K562 (cell line): ENCODE results near the gene MAST3. TPM values are rescaled to one million over a fixed set of nuclear protein-coding genes. Genes with fewer than 3 reads are reported as not detected.

Experiments
- CREM ChIP-seq: IDR thresholded peaks from 2 replicates; pipeline ENCODE4 v1.6.1; 2014; ENCODE audit warnings: antibody characterized with exemption, low read depth
- EP300 ChIP-seq: IDR thresholded peaks from 2 replicates; pipeline ENCODE4 v1.6.1; 2012; ENCODE audit warnings: low read length, improper control_type of control experiment
- GABPB2 ChIP-seq: fragments of 250-450 bp; sonication (Bioruptor Pico); conservative IDR thresholded peaks from 2 replicates; pipeline ENCODE4 v1.5.1; 2021; ENCODE audit warnings: mild to moderate bottlenecking
- GTF2A2 ChIP-seq: IDR thresholded peaks from 2 replicates; pipeline ENCODE4 v1.6.1; 2016; ENCODE audit warnings: mild to moderate bottlenecking, missing genetic modification characterization, missing compliant biosample characterization
- LCOR ChIP-seq: sonication (generic); formaldehyde crosslinking; IDR thresholded peaks from 2 replicates; pipeline ENCODE4 v1.8.0; 2022; ENCODE audit warnings: mild to moderate bottlenecking, missing genetic modification reagents
- MTA3 ChIP-seq: fragments of 450-650 bp; formaldehyde crosslinking; IDR thresholded peaks from 2 replicates; pipeline ENCODE4 v1.6.1; 2017; ENCODE audit warnings: mild to moderate bottlenecking, borderline replicate concordance
- NBN ChIP-seq: fragments of 450-650 bp; IDR thresholded peaks from 2 replicates; pipeline ENCODE4 v1.6.1; 2016; ENCODE audit warnings: low read depth, mild to moderate bottlenecking
- NR2C2 ChIP-seq, 2 experiments: fragments of 200-800 bp in 1 of 2; sonication (Bioruptor generic) in 1 of 2; sonication (generic) in 1 of 2; formaldehyde crosslinking in 1 of 2; IDR thresholded peaks; 2 replicates each; pipeline versions ENCODE4 v1.6.1 to v1.8.0; 2016 to 2022; ENCODE audit warnings: mild to moderate bottlenecking in 1 of 2, missing compliant biosample characterization in 1 of 2, missing genetic modification characterization in 1 of 2, missing genetic modification reagents in 1 of 2
- PHF21A ChIP-seq: fragments of 450-650 bp; IDR thresholded peaks from 2 replicates; pipeline ENCODE4 v1.6.1; 2017; ENCODE audit warnings: low read depth, borderline replicate concordance
- POLR2A ChIP-seq: fragments of 450-650 bp; conservative IDR thresholded peaks from 2 replicates; pipeline ENCODE4 v1.6.1; 2016
- SP1 ChIP-seq: sonication (generic); formaldehyde crosslinking; IDR thresholded peaks from 2 replicates; pipeline ENCODE4 v1.8.1; 2022; ENCODE audit warnings: mild to moderate bottlenecking, missing genetic modification reagents
- TBP ChIP-seq: optimal IDR thresholded peaks from 2 replicates; pipeline ENCODE3; 2011; ENCODE audit warnings: low read depth, low read length, improper control_type of control experiment
- TFAP4 ChIP-seq: sonication (generic); formaldehyde crosslinking; IDR thresholded peaks from 2 replicates; pipeline ENCODE4 v1.8.0; 2022; ENCODE audit warnings: missing genetic modification reagents, mild to moderate bottlenecking, moderate library complexity, borderline replicate concordance
- U2AF2 ChIP-seq: fragments of 200-400 bp; formaldehyde crosslinking; optimal IDR thresholded peaks from 2 replicates; pipeline ENCODE3; 2017; ENCODE audit warnings: low read depth, mild to moderate bottlenecking, low read length
- ZEB2 ChIP-seq: fragments of 450-650 bp; IDR thresholded peaks from 2 replicates; pipeline ENCODE4 v1.6.1; 2016
- ZNF24 ChIP-seq: fragments of 450-650 bp; IDR thresholded peaks from 2 replicates; pipeline ENCODE4 v1.6.1; 2016
- ZNF785 ChIP-seq: fragments of 250-450 bp; sonication (Bioruptor Pico); IDR thresholded peaks from 2 replicates; pipeline ENCODE4 v1.4.0; 2020; ENCODE audit warnings: mild to moderate bottlenecking
- polyA plus RNA-seq, 8 experiments: library from polyadenylated mRNA; depleted of rRNA in 4 of 8; stranded (reverse) in 5 of 8; unstranded in 3 of 8; fragments of >200 nt; fragmentation: Nextera tagmentation in 2 of 8; fragmentation: Illumina TruSeq in 1 of 8; extraction: Ambion mirVana in 2 of 8; extraction: Trizol in 1 of 8; gene quantifications; 2 replicates each; pipeline versions ENCODE4 v1.2.1 to v1.2.3, GENCODE V29; 2011 to 2014; ENCODE audit warnings: inconsistent platforms in 1 of 8, missing spikeins in 1 of 8
- total RNA-seq, 7 experiments: library from RNA; depleted of rRNA in 6 of 7; stranded (reverse); fragments of >200 nt in 6 of 7; fragmentation: Illumina TruSeq in 2 of 7; extraction: Trizol in 2 of 7; gene quantifications; 2 replicates each; pipeline versions ENCODE4 v1.2.1 to v1.2.3, GENCODE V29; 2011 to 2021; ENCODE audit warnings: low replicate concordance in 1 of 7
- TF ChIP-seq, protein P1 (sequence below): IDR thresholded peaks from 2 replicates; pipeline ENCODE4 v1.6.1; 2012; ENCODE audit warnings: low read depth, low read length, improper control_type of control experiment, borderline replicate concordance
- TF ChIP-seq, protein P2 (sequence below): fragments of 450-650 bp; IDR thresholded peaks from 2 replicates; pipeline ENCODE4 v1.6.1; 2016; ENCODE audit warnings: antibody characterized with exemption
- TF ChIP-seq, protein P3 (sequence below): sonication (generic); formaldehyde crosslinking; IDR thresholded peaks from 2 replicates; pipeline ENCODE4 v1.5.0; 2020; ENCODE audit warnings: missing genetic modification reagents

Gene MAST3
- total and polyA plus RNA-seq, 9 of the 15 experiments (the other 6 are each of a cell fraction or from before 2014, with no cell fraction given) = 0.94 to 9.9 (median 2.4) TPM

- TF ChIP-seq TFAP4 (CRISPR knock-in tag) = peak; percentile 32; the same call in 1 of the 2 replicates
- TF ChIP-seq, protein P1, sequence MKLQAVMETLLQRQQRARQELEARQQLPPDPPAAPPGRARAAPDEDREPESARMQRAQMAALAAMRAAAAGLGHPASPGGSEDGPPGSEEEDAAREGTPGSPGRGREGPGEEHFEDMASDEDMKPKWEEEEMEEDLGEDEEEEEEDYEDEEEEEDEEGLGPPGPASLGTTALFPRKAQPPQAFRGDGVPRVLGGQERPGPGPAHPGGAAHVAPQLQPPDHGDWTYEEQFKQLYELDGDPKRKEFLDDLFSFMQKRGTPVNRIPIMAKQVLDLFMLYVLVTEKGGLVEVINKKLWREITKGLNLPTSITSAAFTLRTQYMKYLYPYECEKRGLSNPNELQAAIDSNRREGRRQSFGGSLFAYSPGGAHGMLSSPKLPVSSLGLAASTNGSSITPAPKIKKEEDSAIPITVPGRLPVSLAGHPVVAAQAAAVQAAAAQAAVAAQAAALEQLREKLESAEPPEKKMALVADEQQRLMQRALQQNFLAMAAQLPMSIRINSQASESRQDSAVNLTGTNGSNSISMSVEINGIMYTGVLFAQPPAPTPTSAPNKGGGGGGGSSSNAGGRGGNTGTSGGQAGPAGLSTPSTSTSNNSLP = no peak
- peak; percentile 92 for TF ChIP-seq TBP
- TF ChIP-seq SP1 (CRISPR knock-in tag) = peak; percentile 23; the same call in 1 of the 2 replicates
- no peak for TF ChIP-seq U2AF2
- TF ChIP-seq GTF2A2 (tag) = no peak
- TF ChIP-seq ZNF24 = peak; percentile 77; the same call in 1 of the 2 replicates
- TF ChIP-seq NBN = 0 out of 2 replicates have a peak, but pooled peaks have one; percentile 19
- no peak for TF ChIP-seq GABPB2 (CRISPR knock-in tag)
- TF ChIP-seq ZEB2 = no peak
- TF ChIP-seq, protein P2, sequence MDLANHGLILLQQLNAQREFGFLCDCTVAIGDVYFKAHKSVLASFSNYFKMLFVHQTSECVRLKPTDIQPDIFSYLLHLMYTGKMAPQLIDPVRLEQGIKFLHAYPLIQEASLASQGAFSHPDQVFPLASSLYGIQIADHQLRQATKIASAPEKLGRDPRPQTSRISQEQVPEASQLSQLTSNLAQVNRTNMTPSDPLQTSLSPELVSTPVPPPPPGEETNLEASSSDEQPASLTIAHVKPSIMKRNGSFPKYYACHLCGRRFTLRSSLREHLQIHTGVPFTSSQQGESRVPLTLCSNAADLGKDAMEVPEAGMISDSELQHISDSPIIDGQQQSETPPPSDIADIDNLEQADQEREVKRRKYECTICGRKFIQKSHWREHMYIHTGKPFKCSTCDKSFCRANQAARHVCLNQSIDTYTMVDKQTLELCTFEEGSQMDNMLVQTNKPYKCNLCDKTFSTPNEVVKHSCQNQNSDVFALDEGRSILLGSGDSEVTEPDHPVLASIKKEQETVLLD = 0 out of 2 replicates have a peak, but pooled peaks have one; percentile 54
- 0 out of 2 replicates have a peak, but pooled peaks have one; percentile 10 for TF ChIP-seq EP300
- TF ChIP-seq, protein P3, sequence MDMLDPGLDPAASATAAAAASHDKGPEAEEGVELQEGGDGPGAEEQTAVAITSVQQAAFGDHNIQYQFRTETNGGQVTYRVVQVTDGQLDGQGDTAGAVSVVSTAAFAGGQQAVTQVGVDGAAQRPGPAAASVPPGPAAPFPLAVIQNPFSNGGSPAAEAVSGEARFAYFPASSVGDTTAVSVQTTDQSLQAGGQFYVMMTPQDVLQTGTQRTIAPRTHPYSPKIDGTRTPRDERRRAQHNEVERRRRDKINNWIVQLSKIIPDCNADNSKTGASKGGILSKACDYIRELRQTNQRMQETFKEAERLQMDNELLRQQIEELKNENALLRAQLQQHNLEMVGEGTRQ (CRISPR knock-in tag) = 0 out of 2 replicates have a peak, but pooled peaks have one; percentile 2
- TF ChIP-seq LCOR (CRISPR knock-in tag) = no peak
- TF ChIP-seq NR2C2 (CRISPR knock-in tag; IDR thresholded peaks at IDR 0.05) = no peak
- TF ChIP-seq NR2C2 (tag; IDR thresholded peaks at IDR 0.05) = peak; percentile 41; the same call in 1 of the 2 replicates
- TF ChIP-seq ZNF785 (CRISPR knock-in tag) = no peak
- 0 out of 2 replicates have a peak, but pooled peaks have one; percentile 11 for TF ChIP-seq PHF21A
- TF ChIP-seq CREM = peak; percentile 47; the same call in 1 of the 2 replicates
- TF ChIP-seq POLR2A = peak; percentile 87
- peak; percentile 44; the same call in 1 of the 2 replicates for TF ChIP-seq MTA3
Measured at GRCh38 chr19:18173572-18174288, 76.2 kb downstream of the MAST3 start, which contains the start of gene IFI30 (continued).
